Right lobe of liver (tissue), 6 donors: ENCODE measurements around the gene ABCC3. TPM values are rescaled to one million over a fixed set of nuclear protein-coding genes. Genes with fewer than 3 reads are reported as not detected.

Experiments
- ATAC-seq, 4 donors: fragments of 200-7000 bp; cut with Tn5 transposase; one replicate each; pipeline ENCODE4 v1.9.1; 2020; ENCODE audit warnings: mild to moderate bottlenecking in 4 of 4, moderate library complexity in 4 of 4
- DNase-seq, 3 donors: peaks; one replicate each; pipeline ENCODE4 v3.0.0-alpha.2; 2020
- H3K27ac ChIP-seq, 3 donors: fragments of 200-600 bp; one replicate each; pipeline ENCODE4 v1.8.0; 2022
- H3K27me3 ChIP-seq, 2 donors: fragments of 200-600 bp; one replicate each; pipeline ENCODE4 v1.8.0; 2022
- H3K36me3 ChIP-seq, 4 donors: fragments of 200-600 bp; sonication (generic) in 1 of 4; one replicate each; pipeline versions ENCODE4 v1.5.1 to v1.8.0; 2017 to 2022; ENCODE audit warnings: control low read depth in 1 of 4
- H3K4me1 ChIP-seq, 4 donors: fragments of 200-600 bp; sonication (generic) in 1 of 4; one replicate each; pipeline versions ENCODE4 v1.5.1 to v1.8.0; 2017 to 2022; ENCODE audit warnings: control low read depth in 1 of 4
- H3K4me3 ChIP-seq, 3 donors: fragments of 200-600 bp; one replicate each; pipeline ENCODE4 v1.8.0; 2022
- H3K9me3 ChIP-seq, 4 donors: fragments of 200-600 bp; sonication (generic) in 1 of 4; one replicate each; pipeline versions ENCODE4 v1.5.1 to v1.8.0; 2017 to 2022; ENCODE audit warnings: control low read depth in 1 of 4
- CTCF ChIP-seq, 4 donors: fragments of 200-600 bp in 3 of 4; fragments of 450-650 bp in 1 of 4; IDR thresholded peaks; one replicate each; pipeline versions ENCODE4 v1.5.1 to v1.8.0; 2016 to 2022; ENCODE audit warnings: antibody characterized with exemption in 4 of 4, mild to moderate bottlenecking in 2 of 4
- POLR2A ChIP-seq: fragments of 450-650 bp; IDR thresholded peaks from one replicate; pipeline ENCODE4 v1.6.1; 2017; ENCODE audit warnings: antibody characterized with exemption, mild to moderate bottlenecking
- WGBS: methylation state at CpG from one replicate; pipeline ENCODE4 v1.1.6; 2018; ENCODE audit warnings: low coverage, low lambda C conversion rate; ENCODE audit not compliant: insufficient coverage; ENCODE audit errors: missing lambda C conversion rate; 5-methylcytosine and 5-hydroxymethylcytosine counted together
- intact Hi-C, 2 donors: fragments of 100-400 bp; cut with DNase I; formaldehyde crosslinking; loops; one replicate each; pipeline versions ENCODE4 v1.11.2 to v1.14.1; 2022
- total RNA-seq, 6 experiments: library from RNA; depleted of rRNA in 2 of 6; stranded (reverse); fragments of >200 nt in 2 of 6; fragmentation: NEBNext Ultra II Directional in 3 of 6; extraction: Animal tissue kit (Norgen Biotek cat#: 25700) in 3 of 6; gene quantifications; one replicate each; pipeline versions ENCODE4 v1.1.0 to v1.2.4, GENCODE V29; 2016 to 2023
- donor health status: DM: no; HTN: yes; CAD: no.
- donor health status: DM: no; HTN: no; CAD: no.
- donor health status: DM: no; HTN: no; CAD: no.
- donor health status: DM: no; HTN: yes; CAD: no.
- donor health status: DM: no; HTN: yes; CAD: no.

Gene ABCC3
- total RNA-seq, 6 experiments from 2014 or later = 146 to 286 (median 178) TPM

GRCh38 chr17:50636804-50637195 is 2.1 kb downstream of the ABCC3 start:
- Histone ChIP-seq H3K36me3 (no peaks in the 10 kb centered on the region), H3K27ac (peak overlapping the region; percentile 63 to 81 (median 65)), H3K9me3 (no peaks in the 10 kb centered on the region), H3K4me3 (peak overlapping the region; percentile 4 to 88 (median 88)), H3K4me1 (peaks cover 5 to 58% (median 31%) of the 10 kb centered on the region in 4 donors), H3K27me3 (no peaks in the 10 kb centered on the region)
- WGBS = 60% methylated on average over 3 of the region's 7 CpGs
- no peak for ATAC-seq
- DNase-seq = peak in 2 of 3 donors; percentile 7 to 43
- intact Hi-C loops = loop anchor here in 1 of 2 donors (5.0 kb wide), 1 partner anchor 46 kb away; no protein-coding TSS in a partner anchor
- TF ChIP-seq POLR2A = no peak
- TF ChIP-seq CTCF (IDR thresholded peaks at IDR 0.05) = no peak

DNA sequence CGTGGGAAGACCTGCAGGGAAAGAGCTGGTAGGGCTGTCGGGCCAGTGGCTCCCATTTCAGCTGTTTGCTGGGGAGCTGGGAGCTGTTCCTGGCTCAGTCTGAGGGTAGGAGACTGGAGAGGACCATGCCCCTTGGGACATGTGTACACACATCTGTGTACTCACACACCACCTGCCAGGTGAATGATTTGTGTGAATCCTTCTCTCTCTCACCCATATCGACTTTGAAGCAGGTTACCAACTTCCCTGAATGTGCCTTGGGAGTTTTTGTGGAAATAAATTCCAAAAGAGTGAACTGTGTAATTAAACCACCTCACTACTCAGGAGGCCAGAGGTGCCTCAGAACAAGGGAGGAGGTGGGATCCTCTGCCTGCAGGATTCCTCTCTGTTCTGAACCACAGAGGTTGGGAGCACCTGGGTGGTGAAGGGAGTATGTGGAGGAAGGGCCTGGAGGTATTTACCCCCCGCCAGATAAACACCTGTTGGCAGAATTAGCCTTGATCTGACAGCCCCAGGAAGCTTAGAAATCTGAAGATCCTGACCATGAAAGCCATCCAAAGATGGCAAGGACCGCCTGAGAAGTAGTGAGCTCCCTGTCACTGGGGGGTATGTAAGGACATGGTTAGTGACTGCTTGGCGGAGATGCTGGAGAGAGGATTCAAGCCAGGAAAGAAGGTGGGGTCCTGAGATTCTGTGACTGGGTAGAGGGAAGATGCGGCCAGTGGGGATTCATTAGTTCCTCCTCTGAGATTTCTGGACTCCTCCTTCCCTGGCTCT is 3.3 kb downstream of the ABCC3 start:
- no peaks in the 10 kb centered on the region for H3K27me3 ChIP-seq
- intact Hi-C loops = loop anchor here in 1 of 2 donors (5.0 kb wide), 1 partner anchor 44 kb away; no protein-coding TSS in a partner anchor
- ATAC-seq = peak; percentile 13 to 37 (median 22)
- peaks cover 0 to 6% (median 3%) of the 10 kb centered on the region in 4 donors for H3K36me3 ChIP-seq
- H3K27ac ChIP-seq = peak overlapping the region; percentile 44 to 81 (median 63)
- DNase-seq = peak; percentile 47 to 78 (median 75)
- TF ChIP-seq POLR2A (peak; percentile 66), CTCF (IDR thresholded peaks at IDR 0.05) (no peak)
- H3K4me1 ChIP-seq = peaks cover 5 to 70% (median 37%) of the 10 kb centered on the region in 4 donors
- H3K4me3 ChIP-seq = peak overlapping the region in 1 of 3 donors; percentile 1
- H3K9me3 ChIP-seq = no peaks in the 10 kb centered on the region
- 31% methylated on average over 4 of the region's 7 CpGs for WGBS

- peaks cover 5 to 72% (median 38%) of the 10 kb centered on the region in 4 donors for H3K4me1 ChIP-seq
- peak overlapping the region; percentile 44 to 81 (median 63) for H3K27ac ChIP-seq
- peak in 2 of 3 donors; percentile 20 to 32 for DNase-seq
- no peak overlapping the region for H3K4me3 ChIP-seq
- peaks cover 0 to 7% (median 3%) of the 10 kb centered on the region in 4 donors for H3K36me3 ChIP-seq
- no peaks in the 10 kb centered on the region for H3K27me3 ChIP-seq
- intact Hi-C loops = loop anchor here in 1 of 2 donors (5.0 kb wide), 1 partner anchor 44 kb away; no protein-coding TSS in a partner anchor
- peak in 1 of 4 donors; percentile 15 for ATAC-seq
- WGBS = 50% methylated on average over 1 of the region's 2 CpGs
- TF ChIP-seq POLR2A = no peak
- no peak for TF ChIP-seq CTCF (IDR thresholded peaks at IDR 0.05)
- H3K9me3 ChIP-seq = no peaks in the 10 kb centered on the region
Measured at GRCh38 chr17:50638606-50638965, 3.9 kb downstream of the ABCC3 start.

DNA sequence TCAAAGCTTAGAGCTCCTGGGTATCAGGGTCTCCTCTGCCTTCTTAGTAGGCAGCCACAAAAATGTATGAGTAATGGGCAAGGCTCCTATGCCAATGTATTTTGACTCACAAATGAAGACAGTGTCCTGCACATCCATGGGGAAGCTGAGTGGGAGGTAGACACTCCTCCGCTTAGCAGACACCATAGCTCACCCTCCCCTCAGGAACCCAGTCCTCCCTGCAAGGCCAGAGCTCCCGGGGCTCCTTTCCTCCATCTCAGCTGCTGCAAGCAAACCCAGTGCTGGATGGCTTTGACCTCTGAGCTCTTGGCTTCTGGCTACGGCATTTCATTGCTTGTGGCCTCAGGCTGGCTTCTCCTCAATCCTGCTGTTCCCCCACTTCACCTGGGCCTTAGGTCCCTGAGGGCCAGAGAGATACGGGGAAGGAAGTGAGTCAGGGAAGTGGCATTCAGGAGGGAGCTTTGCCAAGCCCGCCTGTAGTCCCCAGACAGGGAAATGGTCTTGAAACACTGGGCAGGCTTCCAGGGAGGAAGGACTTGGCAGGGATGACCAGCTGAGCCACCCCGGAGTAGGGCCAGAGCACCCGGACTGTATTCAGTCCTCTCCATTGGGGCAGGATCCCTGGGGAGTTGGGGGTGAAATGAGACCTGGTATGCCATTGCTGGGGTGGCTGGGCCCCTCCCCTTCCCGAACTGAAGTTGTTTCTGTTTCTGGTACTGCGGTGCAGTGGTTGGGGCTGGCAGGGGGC is 4.5 kb downstream of the ABCC3 start:
- peak overlapping the region; percentile 6 to 81 (median 47) for H3K27ac ChIP-seq
- DNase-seq = peak; percentile 88 to 95 (median 91)
- peak overlapping the region in 1 of 3 donors; percentile 3 for H3K4me3 ChIP-seq
- peaks cover 5 to 71% (median 38%) of the 10 kb centered on the region in 4 donors for H3K4me1 ChIP-seq
- intact Hi-C loops = loop anchor here in 1 of 2 donors (5.0 kb wide), 1 partner anchor 43 kb away; no protein-coding TSS in a partner anchor
- no peaks in the 10 kb centered on the region for H3K9me3 ChIP-seq
- peak; percentile 44 to 56 (median 52) for ATAC-seq
- TF ChIP-seq POLR2A (peak; percentile 57), CTCF (IDR thresholded peaks at IDR 0.05) (no peak)
- no peaks in the 10 kb centered on the region for H3K27me3 ChIP-seq
- H3K36me3 ChIP-seq = peaks cover 0 to 7% (median 3%) of the 10 kb centered on the region in 4 donors
- 3% methylated on average over 6 of the region's 9 CpGs for WGBS
